Neural cell (in vitro differentiated cells): ENCODE measurements around the gene FOXP2. TPM values are rescaled to one million over a fixed set of nuclear protein-coding genes. Genes with fewer than 3 reads are reported as not detected.

ENCODE experiments used
- H2AFZ ChIP-seq: fragments of 200-600, 300-800 bp; sonication (generic), shearing (Covaris generic); 2 replicates; pipeline ENCODE4 v1.6.0; 2014; ENCODE audit warnings: low read depth, mild to moderate bottlenecking, antibody characterized with exemption, low read length, moderate library complexity
- H3F3A ChIP-seq: fragments of 200-600 bp; shearing (Covaris generic); 2 replicates; pipeline ENCODE4 v1.6.1; 2016; ENCODE audit warnings: mild to moderate bottlenecking, moderate library complexity, mixed read lengths, antibody characterized with exemption, low read length; ENCODE audit not compliant: insufficient read depth, poor library complexity, severe bottlenecking
- H3K27ac ChIP-seq: fragments of 200-600, 300-800 bp; sonication (generic), shearing (Covaris generic); 2 replicates; pipeline ENCODE4 v1.5.1; 2014; ENCODE audit warnings: mild to moderate bottlenecking, low read length, moderate library complexity
- H3K27me3 ChIP-seq: fragments of 300-800, 200-600 bp; sonication (generic), shearing (Covaris generic); 2 replicates; pipeline ENCODE4 v1.6.0; 2014; ENCODE audit warnings: mild to moderate bottlenecking, low read depth, low read length, moderate library complexity; ENCODE audit not compliant: insufficient read depth
- H3K36me3 ChIP-seq: fragments of 300-800, 200-600 bp; sonication (generic), shearing (Covaris generic); 2 replicates; pipeline ENCODE4 v1.5.1; 2014; ENCODE audit warnings: mild to moderate bottlenecking, antibody characterized with exemption, low read length, moderate library complexity; ENCODE audit not compliant: insufficient read depth
- H3K4me2 ChIP-seq: fragments of 300-800, 200-600 bp; sonication (generic), shearing (Covaris generic); 2 replicates; pipeline ENCODE4 v1.6.0; 2014; ENCODE audit warnings: mild to moderate bottlenecking, low read length
- H3K4me3 ChIP-seq: fragments of 300-800, 200-600 bp; sonication (generic), shearing (Covaris generic); 2 replicates; pipeline ENCODE4 v1.5.1; 2014; ENCODE audit warnings: mild to moderate bottlenecking, low read length, moderate library complexity
- H3K79me2 ChIP-seq: fragments of 200-600 bp; shearing (Covaris generic); replicated peaks from 2 replicates; pipeline ENCODE4 v1.6.0; 2014; ENCODE audit warnings: mild to moderate bottlenecking, low read length, moderate library complexity; ENCODE audit not compliant: insufficient read depth
- H3K9ac ChIP-seq: fragments of 300-800, 200-600 bp; sonication (generic), shearing (Covaris generic); 2 replicates; pipeline ENCODE4 v1.6.1; 2016; ENCODE audit warnings: mild to moderate bottlenecking, low read length, mixed read lengths
- H3K9me2 ChIP-seq: fragments of 200-600 bp; shearing (Covaris generic); 2 replicates; pipeline ENCODE4 v1.6.1; 2016; ENCODE audit warnings: mild to moderate bottlenecking, low read length, mixed read lengths; ENCODE audit not compliant: insufficient read depth
- H3K9me3 ChIP-seq: fragments of 200-600, 300-800 bp; sonication (generic), shearing (Covaris generic); 2 replicates; pipeline ENCODE4 v1.6.1; 2016; ENCODE audit warnings: mild to moderate bottlenecking, mixed run types, low read length, moderate library complexity, mixed read lengths
- H4K20me1 ChIP-seq: fragments of 200-600 bp; shearing (Covaris generic); 2 replicates; pipeline ENCODE4 v1.6.1; 2016; ENCODE audit warnings: mild to moderate bottlenecking, mixed run types; ENCODE audit not compliant: insufficient read depth
- EP300 ChIP-seq: fragments of 450-650 bp; conservative IDR thresholded peaks from 2 replicates; pipeline ENCODE4 v1.6.1; 2014; ENCODE audit warnings: antibody characterized with exemption, mild to moderate bottlenecking, moderate library complexity; ENCODE audit not compliant: poor library complexity, severe bottlenecking
- EZH2 ChIP-seq: fragments of 200-600, 300-800 bp; shearing (Covaris generic), sonication (generic); IDR thresholded peaks from 2 replicates; pipeline ENCODE4 v1.6.1; 2014; ENCODE audit warnings: antibody characterized with exemption, low read length, borderline replicate concordance, mild to moderate bottlenecking; ENCODE audit not compliant: insufficient read depth, poor library complexity, severe bottlenecking
- MXI1 ChIP-seq: fragments of 450-650 bp; conservative IDR thresholded peaks from 2 replicates; pipeline ENCODE4 v1.6.1; 2014; ENCODE audit warnings: antibody characterized with exemption, mild to moderate bottlenecking; ENCODE audit not compliant: poor library complexity, severe bottlenecking
- POLR2AphosphoS5 ChIP-seq: IDR thresholded peaks from 2 replicates; pipeline ENCODE4 v1.6.1; 2012
- RAD21 ChIP-seq: fragments of 450-650 bp; conservative IDR thresholded peaks from 2 replicates; pipeline ENCODE4 v1.6.1; 2014; ENCODE audit warnings: antibody characterized with exemption, mild to moderate bottlenecking, moderate library complexity
- SMC3 ChIP-seq: fragments of 450-650 bp; conservative IDR thresholded peaks from 2 replicates; pipeline ENCODE4 v1.6.1; 2014; ENCODE audit warnings: antibody characterized with exemption, mild to moderate bottlenecking, moderate library complexity; ENCODE audit not compliant: poor library complexity
- TAF1 ChIP-seq: IDR thresholded peaks from 2 replicates; pipeline ENCODE4 v1.6.1; 2012; ENCODE audit warnings: low read depth
- polyA plus RNA-seq: library from polyadenylated mRNA; depleted of rRNA; stranded (reverse); fragments of >200 nt; gene quantifications from 2 replicates; pipeline ENCODE4 v1.2.3, GENCODE V29; 2014
- TF ChIP-seq, protein P1 (sequence below): fragments of 450-650 bp; IDR thresholded peaks from 2 replicates; pipeline ENCODE4 v1.5.1; 2014; ENCODE audit warnings: antibody characterized with exemption, mild to moderate bottlenecking, moderate library complexity; ENCODE audit not compliant: poor library complexity, severe bottlenecking
- TF ChIP-seq, protein P2 (sequence below): IDR thresholded peaks from 2 replicates; pipeline ENCODE4 v1.6.1; 2012; ENCODE audit warnings: borderline replicate concordance

The FOXP2 gene
- polyA plus RNA-seq, 1 donor from 2014 or later: 51.3 TPM

DNA sequence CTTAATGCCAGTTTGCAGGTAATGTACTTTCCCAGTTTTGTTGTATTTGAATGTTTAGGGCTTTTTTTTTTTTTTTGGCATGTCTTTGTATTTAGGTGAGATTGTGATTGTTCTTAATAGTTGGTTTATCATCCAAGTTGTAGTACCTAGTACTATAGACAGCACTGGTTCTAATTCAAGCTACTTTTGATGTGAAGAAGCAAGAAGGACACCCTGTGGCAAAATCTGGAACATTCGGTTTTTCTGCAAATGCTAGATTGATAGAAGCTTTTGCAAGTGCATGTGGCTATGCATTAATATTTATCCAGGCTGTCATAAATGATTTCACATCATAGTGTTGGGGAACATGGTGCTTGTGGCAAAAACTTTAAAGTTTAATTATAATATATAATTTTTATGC lies 248.9 kb downstream of the FOXP2 start:
- H3K9ac ChIP-seq: no peak overlapping the region
- TF ChIP-seq, protein P1, sequence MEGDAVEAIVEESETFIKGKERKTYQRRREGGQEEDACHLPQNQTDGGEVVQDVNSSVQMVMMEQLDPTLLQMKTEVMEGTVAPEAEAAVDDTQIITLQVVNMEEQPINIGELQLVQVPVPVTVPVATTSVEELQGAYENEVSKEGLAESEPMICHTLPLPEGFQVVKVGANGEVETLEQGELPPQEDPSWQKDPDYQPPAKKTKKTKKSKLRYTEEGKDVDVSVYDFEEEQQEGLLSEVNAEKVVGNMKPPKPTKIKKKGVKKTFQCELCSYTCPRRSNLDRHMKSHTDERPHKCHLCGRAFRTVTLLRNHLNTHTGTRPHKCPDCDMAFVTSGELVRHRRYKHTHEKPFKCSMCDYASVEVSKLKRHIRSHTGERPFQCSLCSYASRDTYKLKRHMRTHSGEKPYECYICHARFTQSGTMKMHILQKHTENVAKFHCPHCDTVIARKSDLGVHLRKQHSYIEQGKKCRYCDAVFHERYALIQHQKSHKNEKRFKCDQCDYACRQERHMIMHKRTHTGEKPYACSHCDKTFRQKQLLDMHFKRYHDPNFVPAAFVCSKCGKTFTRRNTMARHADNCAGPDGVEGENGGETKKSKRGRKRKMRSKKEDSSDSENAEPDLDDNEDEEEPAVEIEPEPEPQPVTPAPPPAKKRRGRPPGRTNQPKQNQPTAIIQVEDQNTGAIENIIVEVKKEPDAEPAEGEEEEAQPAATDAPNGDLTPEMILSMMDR: peak; percentile 66
- TF ChIP-seq EP300: no peak
- peak; percentile 75 for TF ChIP-seq RAD21
- no peak for TF ChIP-seq TAF1
- TF ChIP-seq MXI1: no peak
- TF ChIP-seq SMC3: peak; percentile 76
- TF ChIP-seq EZH2: no peak
- TF ChIP-seq, protein P2, sequence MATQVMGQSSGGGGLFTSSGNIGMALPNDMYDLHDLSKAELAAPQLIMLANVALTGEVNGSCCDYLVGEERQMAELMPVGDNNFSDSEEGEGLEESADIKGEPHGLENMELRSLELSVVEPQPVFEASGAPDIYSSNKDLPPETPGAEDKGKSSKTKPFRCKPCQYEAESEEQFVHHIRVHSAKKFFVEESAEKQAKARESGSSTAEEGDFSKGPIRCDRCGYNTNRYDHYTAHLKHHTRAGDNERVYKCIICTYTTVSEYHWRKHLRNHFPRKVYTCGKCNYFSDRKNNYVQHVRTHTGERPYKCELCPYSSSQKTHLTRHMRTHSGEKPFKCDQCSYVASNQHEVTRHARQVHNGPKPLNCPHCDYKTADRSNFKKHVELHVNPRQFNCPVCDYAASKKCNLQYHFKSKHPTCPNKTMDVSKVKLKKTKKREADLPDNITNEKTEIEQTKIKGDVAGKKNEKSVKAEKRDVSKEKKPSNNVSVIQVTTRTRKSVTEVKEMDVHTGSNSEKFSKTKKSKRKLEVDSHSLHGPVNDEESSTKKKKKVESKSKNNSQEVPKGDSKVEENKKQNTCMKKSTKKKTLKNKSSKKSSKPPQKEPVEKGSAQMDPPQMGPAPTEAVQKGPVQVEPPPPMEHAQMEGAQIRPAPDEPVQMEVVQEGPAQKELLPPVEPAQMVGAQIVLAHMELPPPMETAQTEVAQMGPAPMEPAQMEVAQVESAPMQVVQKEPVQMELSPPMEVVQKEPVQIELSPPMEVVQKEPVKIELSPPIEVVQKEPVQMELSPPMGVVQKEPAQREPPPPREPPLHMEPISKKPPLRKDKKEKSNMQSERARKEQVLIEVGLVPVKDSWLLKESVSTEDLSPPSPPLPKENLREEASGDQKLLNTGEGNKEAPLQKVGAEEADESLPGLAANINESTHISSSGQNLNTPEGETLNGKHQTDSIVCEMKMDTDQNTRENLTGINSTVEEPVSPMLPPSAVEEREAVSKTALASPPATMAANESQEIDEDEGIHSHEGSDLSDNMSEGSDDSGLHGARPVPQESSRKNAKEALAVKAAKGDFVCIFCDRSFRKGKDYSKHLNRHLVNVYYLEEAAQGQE: no peak
- no peak for TF ChIP-seq POLR2AphosphoS5
- no peaks in the 10 kb centered on the region for H3K36me3 ChIP-seq
- no peaks in the 10 kb centered on the region for H3K9me3 ChIP-seq
- no peaks in the 10 kb centered on the region for H3K79me2 ChIP-seq
- no peak overlapping the region for H3K4me3 ChIP-seq
- no peaks in the 10 kb centered on the region for H3K27me3 ChIP-seq
- no peak overlapping the region for H2AFZ ChIP-seq
- no peaks in the 10 kb centered on the region for H3K9me2 ChIP-seq
- H3F3A ChIP-seq: no peaks in the 10 kb centered on the region
- H3K27ac ChIP-seq: no peak overlapping the region
- no peaks in the 10 kb centered on the region for H4K20me1 ChIP-seq
- no peak overlapping the region for H3K4me2 ChIP-seq

DNA sequence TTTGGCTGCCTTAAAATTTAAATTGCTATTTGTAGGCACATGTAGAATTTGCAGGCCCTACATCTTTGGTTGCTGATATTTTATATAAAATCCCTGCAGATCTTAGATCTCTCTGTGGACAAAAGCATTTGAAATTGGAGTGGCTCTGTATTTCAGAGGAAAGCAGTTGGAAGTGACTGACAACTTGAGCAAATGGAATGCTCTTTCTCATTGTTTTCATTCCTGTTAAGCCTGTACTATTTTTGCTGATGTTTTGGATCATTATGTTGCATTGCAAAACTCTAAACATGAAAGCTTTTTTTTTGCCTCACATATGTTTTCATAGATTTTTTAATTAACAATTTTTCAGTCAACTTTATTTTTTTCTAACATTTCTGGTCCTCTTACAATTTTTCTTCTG lies 256.1 kb downstream of the FOXP2 start:
- Histone ChIP-seq H3F3A (no peaks in the 10 kb centered on the region), H2AFZ (no peak overlapping the region), H3K27ac (no peak overlapping the region), H3K4me3 (no peak overlapping the region), H3K9me2 (no peaks in the 10 kb centered on the region), H3K79me2 (no peaks in the 10 kb centered on the region), H3K9ac (no peak overlapping the region), H3K27me3 (no peaks in the 10 kb centered on the region), H3K4me2 (no peak overlapping the region), H3K9me3 (no peaks in the 10 kb centered on the region), H4K20me1 (no peaks in the 10 kb centered on the region), H3K36me3 (no peaks in the 10 kb centered on the region)
- TF ChIP-seq EP300 (no peak), POLR2AphosphoS5 (no peak), TAF1 (no peak), SMC3 (no peak), EZH2 (no peak), MXI1 (no peak), RAD21 (no peak)
- TF ChIP-seq, protein P2: no peak
- TF ChIP-seq, protein P1: no peak
